Neural cell (in vitro differentiated cells): ENCODE measurements around the gene TMEM255B.

Experiments
- CTCF ChIP-seq: fragments of 450-650 bp; IDR thresholded peaks from 2 replicates; pipeline ENCODE4 v1.5.1; 2014; ENCODE audit warnings: antibody characterized with exemption, mild to moderate bottlenecking, moderate library complexity; ENCODE audit not compliant: poor library complexity, severe bottlenecking
- EZH2 ChIP-seq: fragments of 200-600, 300-800 bp; shearing (Covaris generic), sonication (generic); IDR thresholded peaks from 2 replicates; pipeline ENCODE4 v1.6.1; 2014; ENCODE audit warnings: antibody characterized with exemption, low read length, borderline replicate concordance, mild to moderate bottlenecking; ENCODE audit not compliant: insufficient read depth, poor library complexity, severe bottlenecking
- MXI1 ChIP-seq: fragments of 450-650 bp; conservative IDR thresholded peaks from 2 replicates; pipeline ENCODE4 v1.6.1; 2014; ENCODE audit warnings: antibody characterized with exemption, mild to moderate bottlenecking; ENCODE audit not compliant: poor library complexity, severe bottlenecking
- POLR2AphosphoS5 ChIP-seq: IDR thresholded peaks from 2 replicates; pipeline ENCODE4 v1.6.1; 2012
- REST ChIP-seq: IDR thresholded peaks from 2 replicates; pipeline ENCODE4 v1.6.1; 2012; ENCODE audit warnings: borderline replicate concordance
- TAF1 ChIP-seq: IDR thresholded peaks from 2 replicates; pipeline ENCODE4 v1.6.1; 2012; ENCODE audit warnings: low read depth

GRCh38 chr13:113827021-113827420, 68.0 kb downstream of the TMEM255B start:
- no peak for TF ChIP-seq POLR2AphosphoS5
- no peak for TF ChIP-seq CTCF
- TF ChIP-seq EZH2, result no peak
- no peak for TF ChIP-seq REST
- TF ChIP-seq MXI1, result no peak
- no peak for TF ChIP-seq TAF1
